DMS53 treated with DMSO at 0.1 percent for 48 hours (cell line): ENCODE measurements around the gene ZC3H6.
"Not testable (repeated sequence)": the region's sequence is repeated elsewhere in the genome, so short reads cannot be mapped to it uniquely, and the experiment has no call there.

Experiments used
- DNase-seq: peaks from one replicate; lab custom pipeline; 2025; ENCODE audit not compliant: unreplicated experiment; lab: John Stamatoyannopoulos, UW

Gene ZC3H6

GRCh38 chr2:112277596-112278220, 2.3 kb downstream of the ZC3H6 start:
- no peak for DNase-seq

DNA sequence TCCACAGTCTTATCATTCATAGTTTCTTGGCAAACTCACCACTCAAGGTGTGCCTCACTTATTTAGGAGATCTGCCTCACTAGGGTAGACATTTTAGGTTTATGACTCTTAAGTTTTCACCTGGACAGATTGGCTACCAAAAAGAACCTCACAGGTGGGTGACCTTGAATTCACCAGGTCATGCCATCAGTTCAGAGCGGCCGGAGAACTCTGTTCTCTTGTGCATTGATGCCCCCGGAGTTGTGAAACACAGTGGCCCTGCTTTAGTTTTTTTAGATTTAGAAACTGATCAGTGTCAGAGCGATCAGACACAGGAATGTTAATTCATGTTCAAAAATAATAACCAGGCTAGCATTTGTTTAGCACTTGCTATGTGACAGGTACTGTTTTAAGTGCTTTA, 6.7 kb downstream of the ZC3H6 start:
- not testable (repeated sequence) for DNase-seq

GRCh38 chr2:112283535-112283934, 8.1 kb downstream of the ZC3H6 start:
- not testable (repeated sequence) for DNase-seq

DNA sequence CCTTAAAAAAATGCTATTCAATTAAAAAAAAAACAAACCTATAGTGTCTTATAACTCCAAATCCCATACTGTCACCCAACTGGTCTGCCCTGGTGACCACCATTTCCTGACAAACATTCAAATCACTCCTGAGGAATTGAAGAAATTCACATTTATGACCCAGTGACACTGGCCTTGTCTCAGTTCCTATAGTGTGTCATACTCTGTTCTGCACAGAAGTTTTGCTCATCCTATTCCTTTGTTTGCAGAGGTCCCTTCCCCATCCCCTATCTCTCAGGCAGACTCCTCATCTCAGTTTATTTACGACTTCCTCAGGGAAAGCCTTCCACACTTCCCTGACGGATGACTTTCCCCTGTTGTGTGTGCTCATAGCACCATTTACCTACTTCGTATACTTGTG, 14.7 kb downstream of the ZC3H6 start:
- DNase-seq: no peak

GRCh38 chr2:112290648-112291047, 15.3 kb downstream of the ZC3H6 start:
- DNase-seq: no peak

GRCh38 chr2:112293636-112294401, 18.4 kb downstream of the ZC3H6 start:
- DNase-seq: no peak

DNA sequence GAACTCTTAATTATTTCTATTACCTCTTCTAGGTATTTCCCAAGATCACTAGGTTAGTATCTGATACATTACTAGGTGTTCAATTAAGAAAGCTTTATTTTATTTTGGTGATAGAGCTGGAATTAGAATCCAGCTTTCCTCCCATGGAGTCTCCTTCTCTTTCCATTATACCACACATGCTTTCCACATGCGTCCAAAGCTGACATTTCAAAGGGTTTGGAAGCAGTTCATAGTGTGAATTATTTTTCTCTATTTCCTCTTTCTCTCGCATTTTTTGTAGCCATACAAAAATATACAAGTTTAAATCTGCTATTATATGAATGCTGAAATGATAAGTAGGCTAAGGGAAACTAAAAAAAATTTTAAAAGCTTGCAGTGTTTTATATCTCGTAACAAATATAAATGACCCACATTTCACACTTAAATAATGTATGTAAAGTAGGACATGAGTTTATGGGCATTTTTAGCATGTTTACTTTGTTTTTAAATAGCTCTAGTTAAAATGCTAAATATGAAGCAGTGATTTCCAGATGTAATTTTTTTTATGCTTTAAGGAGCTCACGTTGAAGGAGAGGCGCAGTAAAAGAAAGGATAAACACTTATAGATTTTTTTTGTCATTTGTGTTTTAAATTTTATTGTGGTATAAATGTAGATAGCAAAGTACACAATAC, 20.1 kb downstream of the ZC3H6 start:
- no peak for DNase-seq

GRCh38 chr2:112296407-112296806, 21.0 kb downstream of the ZC3H6 start:
- no peak for DNase-seq

DNA sequence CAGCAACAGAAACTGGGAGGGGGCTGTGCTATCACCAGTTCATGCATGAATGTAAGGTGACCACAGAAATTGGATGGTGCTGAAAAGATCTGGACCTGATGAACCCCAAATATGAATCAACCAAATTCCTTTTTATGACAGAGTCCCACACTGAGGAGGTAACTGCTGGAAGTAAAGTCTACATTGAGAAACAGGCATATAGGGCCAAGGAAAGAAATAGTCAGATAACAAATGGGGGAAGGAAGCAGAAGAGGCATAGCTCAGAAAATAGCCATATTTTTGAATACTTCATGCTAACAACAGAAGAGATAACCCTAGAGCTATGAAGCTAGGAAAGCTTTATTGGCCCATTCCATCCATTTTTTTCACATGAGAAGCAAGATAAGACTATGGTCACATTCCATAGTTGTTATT, 25.8 kb downstream of the ZC3H6 start:
- no peak for DNase-seq

DNA sequence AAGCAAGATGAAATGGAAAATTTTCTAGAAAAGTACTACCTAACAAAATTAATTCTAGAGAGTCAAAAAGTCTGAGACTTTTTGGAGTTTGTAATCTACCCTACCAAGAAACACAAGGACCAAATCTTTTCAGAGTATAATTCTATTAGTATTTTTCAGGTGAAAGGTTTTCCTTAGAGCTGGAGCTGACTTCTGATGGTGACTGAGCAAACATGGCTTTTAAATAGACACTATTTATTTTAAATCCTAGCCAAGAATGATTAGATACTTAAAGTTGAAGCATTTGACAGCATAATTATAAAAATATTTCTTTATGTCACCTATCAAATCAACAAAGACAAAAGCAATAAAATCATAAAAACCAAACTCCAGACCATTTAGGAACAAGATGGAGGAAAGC, 26.6 kb downstream of the ZC3H6 start:
- no peak for DNase-seq

GRCh38 chr2:112304298-112304941, 29.0 kb downstream of the ZC3H6 start:
- DNase-seq: no peak

DNA sequence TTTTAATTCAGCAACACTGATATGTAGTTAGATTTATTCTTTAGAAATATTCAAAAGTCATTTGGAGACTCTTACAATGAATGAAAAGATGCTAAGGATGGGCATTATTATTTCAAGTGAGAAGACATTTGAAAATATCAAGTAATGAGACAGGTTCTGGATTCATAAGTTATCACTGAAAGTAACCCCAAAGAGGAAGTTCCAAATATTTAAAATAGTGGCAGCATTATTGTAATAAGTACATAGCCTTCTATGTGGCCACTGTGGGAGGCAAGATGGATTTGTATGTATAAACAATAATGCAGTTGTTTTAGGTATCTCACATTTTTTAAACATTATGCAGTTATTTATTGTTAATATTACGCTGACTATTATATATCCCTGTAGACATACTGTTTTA, 29.7 kb downstream of the ZC3H6 start:
- DNase-seq: no peak

DNA sequence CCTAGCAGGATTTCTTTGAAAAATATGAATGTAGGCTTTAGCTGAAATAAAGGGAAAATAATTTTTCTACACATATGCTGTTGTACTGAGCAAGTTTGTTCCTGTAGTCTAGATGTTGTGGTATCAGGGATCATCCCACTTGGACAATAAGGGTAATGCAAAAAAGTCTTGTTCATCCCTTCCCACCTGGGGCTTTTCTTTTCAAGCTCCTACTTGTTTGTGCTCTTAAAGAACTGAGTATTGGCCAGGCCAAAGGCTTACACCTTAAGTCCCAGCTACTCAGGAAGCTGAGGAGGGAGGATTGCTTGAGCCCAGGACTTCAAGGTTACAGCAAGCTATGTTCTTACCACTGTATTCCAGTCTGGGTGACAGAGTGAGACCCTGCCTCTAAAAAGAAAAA, 35.5 kb downstream of the ZC3H6 start:
- no peak for DNase-seq

DNA sequence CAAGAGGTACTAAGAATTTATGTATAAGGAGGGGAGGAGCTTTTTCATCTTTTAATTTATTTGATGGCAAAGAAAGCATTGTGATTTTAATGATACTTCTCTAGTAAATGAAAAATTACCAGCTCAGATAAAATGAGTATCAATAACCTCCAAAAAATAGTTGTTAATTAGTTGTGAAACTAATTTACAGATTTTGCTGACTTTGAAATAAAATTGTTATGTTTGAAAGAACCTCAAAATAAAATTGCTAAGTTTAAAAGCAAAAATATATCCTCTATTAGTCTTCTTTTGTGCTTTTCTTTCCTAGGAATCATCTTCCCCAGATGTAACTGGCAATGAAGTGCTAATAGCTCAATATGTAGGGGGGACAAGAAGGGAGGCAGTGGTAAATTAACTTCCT, 36.5 kb downstream of the ZC3H6 start:
- DNase-seq: no peak

DNA sequence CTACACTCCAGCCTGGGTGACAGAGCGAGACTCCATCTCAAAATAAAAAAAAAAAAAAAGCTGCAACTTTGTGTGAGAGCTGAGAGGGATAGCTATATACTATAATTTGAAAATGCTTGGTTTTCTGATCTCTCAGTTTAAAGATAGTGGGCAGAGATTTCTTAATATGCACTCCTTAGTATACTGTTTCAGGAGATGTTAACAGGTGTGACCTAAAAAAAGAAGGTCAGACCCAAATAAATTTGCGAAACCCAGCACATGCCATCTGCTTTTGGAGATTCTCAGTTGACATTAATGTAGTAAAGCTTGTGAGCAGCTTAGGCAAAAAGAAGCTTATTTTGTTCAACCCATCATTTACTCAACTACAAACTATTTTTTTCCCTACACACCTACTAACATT, 37.4 kb downstream of the ZC3H6 start:
- no peak for DNase-seq

DNA sequence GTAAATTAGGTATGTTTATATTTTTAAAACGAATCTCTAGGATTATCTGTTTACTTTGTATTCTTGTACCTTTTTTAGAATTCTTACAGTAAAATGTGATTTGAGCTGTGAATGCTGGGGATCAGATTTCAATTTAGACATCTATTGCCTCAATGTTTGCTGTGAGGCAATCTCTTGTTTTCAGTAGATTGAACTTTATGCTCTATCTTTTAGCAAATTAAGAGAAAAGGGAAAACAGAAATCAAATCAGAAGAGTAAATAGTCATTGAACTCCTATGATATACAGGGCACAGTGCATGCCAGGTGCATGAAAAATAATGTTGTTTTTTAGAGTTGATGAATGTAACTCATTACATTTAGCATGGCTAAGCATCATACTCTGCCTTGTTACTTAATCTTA, 39.5 kb downstream of the ZC3H6 start:
- no peak for DNase-seq

- DNase-seq: no peak
Measured at GRCh38 chr2:112317303-112318158, 42.1 kb downstream of the ZC3H6 start.

DNA sequence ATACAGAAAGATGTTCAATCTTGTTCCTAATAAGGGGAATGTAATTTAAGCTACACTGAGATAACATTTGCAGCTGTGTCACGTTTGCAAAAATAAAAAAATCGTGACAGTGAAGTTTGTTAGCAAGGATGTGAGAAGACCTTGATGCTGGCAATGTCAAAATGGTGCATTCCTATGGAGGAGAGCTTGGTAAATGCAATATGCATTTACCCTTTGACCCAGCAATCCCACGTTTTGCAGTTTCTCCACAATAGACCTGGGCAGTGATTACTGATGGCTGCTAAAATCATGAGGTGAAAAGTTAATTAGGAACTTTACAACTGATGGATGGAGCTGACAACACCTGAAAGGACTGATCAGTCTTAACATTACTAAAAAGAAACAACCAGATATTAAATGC, 43.1 kb downstream of the ZC3H6 start:
- no peak for DNase-seq

DNA sequence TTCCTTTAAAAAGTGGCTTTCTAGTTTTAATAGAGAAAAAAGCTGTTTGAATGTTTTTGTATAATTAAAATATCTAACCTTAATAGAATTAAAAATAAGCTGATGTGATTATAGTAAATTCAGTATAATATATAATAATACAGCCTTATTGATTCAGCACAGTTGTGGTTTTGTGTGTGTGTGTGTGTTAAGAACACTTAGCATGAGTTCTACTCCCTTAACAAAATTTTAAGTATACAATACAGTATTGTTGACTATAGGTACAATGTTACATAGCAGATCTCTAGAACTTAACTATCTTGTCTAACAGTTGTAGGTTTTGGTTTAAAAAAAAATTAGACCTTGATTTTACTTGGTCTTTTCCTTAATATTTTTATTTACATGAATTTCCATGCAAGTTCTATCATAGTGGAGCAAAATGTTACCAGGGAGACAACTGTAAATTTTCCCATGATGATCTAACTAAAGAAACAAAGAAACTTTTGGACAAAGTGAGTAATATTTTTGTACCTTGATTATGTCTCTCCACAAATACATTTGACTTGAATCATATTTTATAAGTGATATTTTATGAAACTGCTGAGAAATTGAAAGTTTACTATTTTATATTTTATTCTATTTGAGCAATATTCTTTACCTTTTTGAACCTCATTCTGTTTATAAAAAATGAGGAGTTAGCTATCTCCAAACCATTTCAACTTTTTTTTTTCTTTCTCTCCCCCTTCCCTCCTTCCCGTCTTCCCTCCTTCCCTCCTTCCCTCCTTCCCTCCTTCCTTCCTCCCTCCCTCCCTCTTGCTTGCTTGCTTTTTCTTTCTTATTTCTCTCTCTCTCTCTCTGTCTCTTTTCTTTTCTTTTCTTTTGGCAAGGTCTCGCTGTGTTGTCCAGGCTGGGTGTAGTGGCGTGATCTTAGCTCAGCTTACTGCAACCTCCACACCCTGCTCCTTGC, 46.3 kb downstream of the ZC3H6 start:
- DNase-seq: no peak

- no peak for DNase-seq
Measured at GRCh38 chr2:112322919-112323318, 47.5 kb downstream of the ZC3H6 start.
